Testis (tissue), 2 donors: Measurements from ENCODE around the gene TCP11.

Source experiments
- POLR2A ChIP-seq: fragments of 450-650 bp; IDR thresholded peaks from one replicate; pipeline ENCODE4 v1.6.1; 2017; ENCODE audit warnings: antibody characterized with exemption, mild to moderate bottlenecking, moderate library complexity
- TF ChIP-seq, protein P1 (sequence below), 3 experiments: fragments of 450-650 bp in 2 of 3; fragments of 200-600 bp in 1 of 3; sonication (generic) in 1 of 3; IDR thresholded peaks; one replicate each; pipeline ENCODE4 v1.5.1; 2016 to 2019; ENCODE audit warnings: antibody characterized with exemption in 3 of 3, mild to moderate bottlenecking in 2 of 3, moderate library complexity in 1 of 3

DNA sequence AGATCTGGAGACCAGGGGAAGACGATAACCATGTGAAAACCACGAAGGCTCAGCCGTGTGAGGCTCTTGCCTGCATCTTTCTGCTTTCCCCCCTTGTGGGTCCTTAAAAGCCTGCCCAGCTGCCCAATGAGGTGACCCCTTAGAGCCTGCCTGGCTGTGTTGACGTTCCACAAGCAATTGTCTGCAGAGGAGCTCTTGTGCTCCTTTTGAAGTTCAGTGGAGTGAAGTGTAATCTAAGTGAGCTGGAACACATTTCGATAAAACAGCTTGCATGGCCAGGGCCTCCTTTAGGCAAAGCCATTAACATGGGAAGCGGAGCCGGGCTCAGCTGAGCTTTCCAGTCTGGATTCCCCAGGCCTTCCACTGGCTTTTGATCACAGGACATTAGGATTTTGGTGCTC lies 27.3 kb upstream of the TCP11 start:
- TF ChIP-seq, protein P1, sequence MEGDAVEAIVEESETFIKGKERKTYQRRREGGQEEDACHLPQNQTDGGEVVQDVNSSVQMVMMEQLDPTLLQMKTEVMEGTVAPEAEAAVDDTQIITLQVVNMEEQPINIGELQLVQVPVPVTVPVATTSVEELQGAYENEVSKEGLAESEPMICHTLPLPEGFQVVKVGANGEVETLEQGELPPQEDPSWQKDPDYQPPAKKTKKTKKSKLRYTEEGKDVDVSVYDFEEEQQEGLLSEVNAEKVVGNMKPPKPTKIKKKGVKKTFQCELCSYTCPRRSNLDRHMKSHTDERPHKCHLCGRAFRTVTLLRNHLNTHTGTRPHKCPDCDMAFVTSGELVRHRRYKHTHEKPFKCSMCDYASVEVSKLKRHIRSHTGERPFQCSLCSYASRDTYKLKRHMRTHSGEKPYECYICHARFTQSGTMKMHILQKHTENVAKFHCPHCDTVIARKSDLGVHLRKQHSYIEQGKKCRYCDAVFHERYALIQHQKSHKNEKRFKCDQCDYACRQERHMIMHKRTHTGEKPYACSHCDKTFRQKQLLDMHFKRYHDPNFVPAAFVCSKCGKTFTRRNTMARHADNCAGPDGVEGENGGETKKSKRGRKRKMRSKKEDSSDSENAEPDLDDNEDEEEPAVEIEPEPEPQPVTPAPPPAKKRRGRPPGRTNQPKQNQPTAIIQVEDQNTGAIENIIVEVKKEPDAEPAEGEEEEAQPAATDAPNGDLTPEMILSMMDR (IDR thresholded peaks at IDR 0.05): no peak
- no peak for TF ChIP-seq POLR2A
